Ovary (tissue), 9 donors: ENCODE measurements around the gene DNAH17. TPM values are rescaled to one million over a fixed set of nuclear protein-coding genes. Genes with fewer than 3 reads are reported as not detected.

Source experiments
- DNase-seq, 5 donors: peaks; one replicate each; pipeline ENCODE4 v3.0.0-alpha.2; 2019 to 2020
- H3K27ac ChIP-seq, 2 donors: fragments of 200-600 bp; one replicate each; pipeline versions ENCODE4 v1.5.1 to v1.8.0; 2019 to 2022
- H3K27me3 ChIP-seq: fragments of 200-600 bp; one replicate; pipeline ENCODE4 v1.8.0; 2022
- H3K36me3 ChIP-seq: fragments of 200-600 bp; sonication (generic); one replicate; pipeline ENCODE4 v1.5.1; 2019
- H3K4me1 ChIP-seq: one replicate; pipeline ENCODE4 v1.8.1; 2013; ENCODE audit warnings: mild to moderate bottlenecking, moderate library complexity; ENCODE audit not compliant: insufficient read depth
- H3K4me3 ChIP-seq: fragments of 200-600 bp; sonication (generic); one replicate; pipeline ENCODE4 v1.5.1; 2017
- H3K9me3 ChIP-seq, 2 donors: fragments of 200-600 bp in 1 of 2; sonication (generic) in 1 of 2; one replicate each; pipeline versions ENCODE4 v1.5.1 to v1.8.1; 2013 to 2019; ENCODE audit warnings: mild to moderate bottlenecking in 1 of 2, moderate library complexity in 1 of 2
- CTCF ChIP-seq, 3 donors: fragments of 450-650 bp in 2 of 3; fragments of 200-600 bp in 1 of 3; IDR thresholded peaks; one replicate each; pipeline versions ENCODE4 v1.5.1 to v1.8.0; 2016 to 2022; ENCODE audit warnings: antibody characterized with exemption in 3 of 3, mild to moderate bottlenecking in 1 of 3
- EP300 ChIP-seq: sonication (generic); formaldehyde crosslinking; IDR thresholded peaks from one replicate; pipeline ENCODE4 v1.6.1; 2017; ENCODE audit warnings: antibody characterized with exemption
- POLR2A ChIP-seq: fragments of 450-650 bp; IDR thresholded peaks from one replicate; pipeline ENCODE4 v1.6.1; 2017; ENCODE audit warnings: antibody characterized with exemption, mild to moderate bottlenecking, moderate library complexity
- WGBS, 3 donors: extraction: QIAGEN DNeasy Blood & Tissue Kit in 1 of 3; methylation state at CpG; one replicate each; pipeline versions ENCODE4 v1.1.5 to v1.1.7; 2013 to 2017; 5-methylcytosine and 5-hydroxymethylcytosine counted together
- intact Hi-C, 4 donors: fragments of 100-400 bp; cut with DNase I; formaldehyde crosslinking; loops; one replicate each; pipeline versions ENCODE4 v1.11.0 to v1.15.1; 2022 to 2023
- polyA plus RNA-seq, 2 donors: library from polyadenylated mRNA; stranded (reverse); fragments of 200-250 nt in 1 of 2; fragments of 350-450 nt in 1 of 2; fragmentation: Illumina TruSeq in 1 of 2; extraction: RNeasy Lipid Tissue Mini Kit (QIAGEN cat#74804) in 1 of 2; gene quantifications; one replicate each; pipeline ENCODE4 v1.2.3, GENCODE V29; 2013 to 2014
- total RNA-seq, 7 donors: library from RNA; depleted of rRNA in 2 of 7; stranded (reverse); fragments of >200 nt in 2 of 7; fragmentation: NEBNext Ultra II Directional in 3 of 7; extraction: Animal tissue kit (Norgen Biotek cat#: 25700) in 3 of 7; gene quantifications; one replicate each; pipeline versions ENCODE4 v1.1.0 to v1.2.4, GENCODE V29; 2016 to 2023
- donor health status: DM: no; HTN: no; CAD: no; lungs with moderate emphysema.
- donor health status: DM: no; HTN: no; CAD: no.
- donor health status: Bipolar disorder and iron deficiency.
- donor health status: DM: yes; HTN: yes; CAD: no.
- donor health status: DM: no; HTN: no; CAD: no.
- donor health status: DM: yes; HTN: yes; CAD: no.

Gene DNAH17
- total and polyA plus RNA-seq, 9 donors, result 0.07 to 0.25 (median 0.12) TPM; not detected in 6

GRCh38 chr17:78409191-78409928 is 167.8 kb downstream of the DNAH17 start:
- H3K27me3 ChIP-seq, result no peaks in the 10 kb centered on the region
- no peaks in the 10 kb centered on the region for H3K9me3 ChIP-seq
- DNase-seq, result no peak
- no peak for TF ChIP-seq EP300
- TF ChIP-seq CTCF (IDR thresholded peaks at IDR 0.05), result no peak
- TF ChIP-seq POLR2A, result no peak
- H3K27ac ChIP-seq, result no peak overlapping the region
- 83 to 86% (median 85%) methylated on average over 12 of the region's 12 CpGs for whole genome bisulfite sequencing, 3 donors
- no peak overlapping the region for H3K4me3 ChIP-seq
- intact Hi-C loops, result loop anchor here in 1 of 4 donors (10.0 kb wide), 1 partner anchor 1665 kb away; no protein-coding TSS in a partner anchor
- H3K4me1 ChIP-seq, result no peaks in the 10 kb centered on the region
- no peaks in the 10 kb centered on the region for H3K36me3 ChIP-seq

GRCh38 chr17:78408476-78409050 is 168.6 kb downstream of the DNAH17 start:
- DNase-seq, result no peak
- Histone ChIP-seq H3K27me3 (no peaks in the 10 kb centered on the region), H3K27ac (no peak overlapping the region), H3K9me3 (no peaks in the 10 kb centered on the region), H3K36me3 (no peaks in the 10 kb centered on the region), H3K4me1 (no peaks in the 10 kb centered on the region), H3K4me3 (no peak overlapping the region)
- 87 to 90% (median 89%) methylated on average over 23 of the region's 23 CpGs for WGBS, 3 donors
- no peak for TF ChIP-seq POLR2A
- no peak for TF ChIP-seq EP300
- TF ChIP-seq CTCF (IDR thresholded peaks at IDR 0.05), result no peak
- intact Hi-C loops, result loop anchor here in 1 of 4 donors (10.0 kb wide), 1 partner anchor 1664 kb away; no protein-coding TSS in a partner anchor

GRCh38 chr17:78407387-78408000 is 169.7 kb downstream of the DNAH17 start:
- Histone ChIP-seq H3K9me3 (no peaks in the 10 kb centered on the region), H3K36me3 (no peaks in the 10 kb centered on the region), H3K27ac (no peak overlapping the region), H3K27me3 (no peaks in the 10 kb centered on the region), H3K4me1 (no peaks in the 10 kb centered on the region), H3K4me3 (no peak overlapping the region)
- DNase-seq, result no peak
- no peak for TF ChIP-seq EP300
- no peak for TF ChIP-seq POLR2A
- TF ChIP-seq CTCF (IDR thresholded peaks at IDR 0.05), result no peak
- intact Hi-C loops, result loop anchor here in 1 of 4 donors (10.0 kb wide), 1 partner anchor 1663 kb away; no protein-coding TSS in a partner anchor
- WGBS, 3 donors, result 85 to 95% (median 88%) methylated on average over 7 of the region's 7 CpGs

- Histone ChIP-seq H3K27me3 (no peaks in the 10 kb centered on the region), H3K27ac (no peak overlapping the region), H3K9me3 (no peaks in the 10 kb centered on the region), H3K36me3 (no peaks in the 10 kb centered on the region), H3K4me1 (no peaks in the 10 kb centered on the region), H3K4me3 (no peak overlapping the region)
- WGBS, 3 donors, result 79 to 81% (median 81%) methylated on average over 8 of the region's 8 CpGs
- DNase-seq, result no peak
- TF ChIP-seq POLR2A (no peak), EP300 (no peak)
- intact Hi-C loops, result loop anchor here in 1 of 4 donors (10.0 kb wide), 1 partner anchor 1662 kb away; no protein-coding TSS in a partner anchor
Measured at GRCh38 chr17:78406920-78407319, 170.3 kb downstream of the DNAH17 start.
